HG03439 (cell line): ENCODE data around the gene ASCC1.

Source experiments
- ATAC-seq: cut with Tn5 transposase; IDR thresholded peaks from one replicate; pipeline ENCODE4 v1.9.1; 2021; ENCODE audit warnings: mild to moderate bottlenecking, moderate library complexity; ENCODE audit not compliant: unreplicated experiment

ASCC1 gene

GRCh38 chr10:72215611-72216549 lies at the start of gene ASCC1, which contains the start of gene ANAPC16:
TSS of gene ASCC1 (minus strand) at chr10:72216276. CDS start at chr10:72213298, 2,978 bp downstream.
TSS of gene ANAPC16 (plus strand) at chr10:72216012. CDS start at chr10:72223915, 7,903 bp downstream.
- ATAC-seq: peak; percentile 75

- ATAC-seq: no peak
Observed at GRCh38 chr10:72265508-72265907, 49.4 kb upstream of the ASCC1 start.

- no peak for ATAC-seq
Observed at GRCh38 chr10:72264536-72264935, 48.5 kb upstream of the ASCC1 start.

GRCh38 chr10:72263613-72264241 lies 47.7 kb upstream of the ASCC1 start:
- no peak for ATAC-seq

- ATAC-seq: peak; percentile 25
Observed at GRCh38 chr10:72261784-72262404, 45.8 kb upstream of the ASCC1 start.

GRCh38 chr10:72260976-72261783 lies 45.1 kb upstream of the ASCC1 start:
- peak; percentile 58 for ATAC-seq

GRCh38 chr10:72260239-72260975 lies 44.3 kb upstream of the ASCC1 start:
- peak; percentile 65 for ATAC-seq

GRCh38 chr10:72259491-72260238 lies 43.6 kb upstream of the ASCC1 start:
- no peak for ATAC-seq

- ATAC-seq: no peak
Observed at GRCh38 chr10:72258617-72259016, 42.5 kb upstream of the ASCC1 start.

- ATAC-seq: no peak
Observed at GRCh38 chr10:72257051-72257892, 41.2 kb upstream of the ASCC1 start.

- ATAC-seq: no peak
Observed at GRCh38 chr10:72255977-72256729, 40.1 kb upstream of the ASCC1 start.

GRCh38 chr10:72254813-72255568 lies 38.9 kb upstream of the ASCC1 start:
- no peak for ATAC-seq

GRCh38 chr10:72253578-72253977 lies 37.5 kb upstream of the ASCC1 start:
- no peak for ATAC-seq

- ATAC-seq: no peak
Observed at GRCh38 chr10:72252972-72253371, 36.9 kb upstream of the ASCC1 start.

GRCh38 chr10:72251635-72252034 lies 35.6 kb upstream of the ASCC1 start:
- ATAC-seq: no peak

GRCh38 chr10:72250666-72251065 lies 34.6 kb upstream of the ASCC1 start:
- ATAC-seq: no peak
